GM10266 (cell line): ENCODE results near the gene NEU4.
"Not testable (repeated sequence)": the region's sequence is repeated elsewhere in the genome, so short reads cannot be mapped to it uniquely, and the experiment has no call there.

Experiments
- DNase-seq: peaks from one replicate; pipeline ENCODE4 v3.0.0; 2012; ENCODE audit errors: extremely low spot score
- TF ChIP-seq, protein P1 (sequence below): IDR thresholded peaks from 2 replicates; pipeline ENCODE4 v1.5.1; 2012; ENCODE audit warnings: mild to moderate bottlenecking, low read depth; ENCODE audit not compliant: control insufficient read depth, insufficient read depth; ENCODE audit errors: missing control alignments

NEU4 gene

GRCh38 chr2:241798081-241798630, 10.8 kb upstream of the NEU4 start:
- peak; percentile 13 for DNase-seq
- TF ChIP-seq, protein P1, sequence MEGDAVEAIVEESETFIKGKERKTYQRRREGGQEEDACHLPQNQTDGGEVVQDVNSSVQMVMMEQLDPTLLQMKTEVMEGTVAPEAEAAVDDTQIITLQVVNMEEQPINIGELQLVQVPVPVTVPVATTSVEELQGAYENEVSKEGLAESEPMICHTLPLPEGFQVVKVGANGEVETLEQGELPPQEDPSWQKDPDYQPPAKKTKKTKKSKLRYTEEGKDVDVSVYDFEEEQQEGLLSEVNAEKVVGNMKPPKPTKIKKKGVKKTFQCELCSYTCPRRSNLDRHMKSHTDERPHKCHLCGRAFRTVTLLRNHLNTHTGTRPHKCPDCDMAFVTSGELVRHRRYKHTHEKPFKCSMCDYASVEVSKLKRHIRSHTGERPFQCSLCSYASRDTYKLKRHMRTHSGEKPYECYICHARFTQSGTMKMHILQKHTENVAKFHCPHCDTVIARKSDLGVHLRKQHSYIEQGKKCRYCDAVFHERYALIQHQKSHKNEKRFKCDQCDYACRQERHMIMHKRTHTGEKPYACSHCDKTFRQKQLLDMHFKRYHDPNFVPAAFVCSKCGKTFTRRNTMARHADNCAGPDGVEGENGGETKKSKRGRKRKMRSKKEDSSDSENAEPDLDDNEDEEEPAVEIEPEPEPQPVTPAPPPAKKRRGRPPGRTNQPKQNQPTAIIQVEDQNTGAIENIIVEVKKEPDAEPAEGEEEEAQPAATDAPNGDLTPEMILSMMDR = no peak

- peak; percentile 17 for DNase-seq
- TF ChIP-seq, protein P1 = no peak
Measured at GRCh38 chr2:241798631-241799521, 10.1 kb upstream of the NEU4 start.

DNA sequence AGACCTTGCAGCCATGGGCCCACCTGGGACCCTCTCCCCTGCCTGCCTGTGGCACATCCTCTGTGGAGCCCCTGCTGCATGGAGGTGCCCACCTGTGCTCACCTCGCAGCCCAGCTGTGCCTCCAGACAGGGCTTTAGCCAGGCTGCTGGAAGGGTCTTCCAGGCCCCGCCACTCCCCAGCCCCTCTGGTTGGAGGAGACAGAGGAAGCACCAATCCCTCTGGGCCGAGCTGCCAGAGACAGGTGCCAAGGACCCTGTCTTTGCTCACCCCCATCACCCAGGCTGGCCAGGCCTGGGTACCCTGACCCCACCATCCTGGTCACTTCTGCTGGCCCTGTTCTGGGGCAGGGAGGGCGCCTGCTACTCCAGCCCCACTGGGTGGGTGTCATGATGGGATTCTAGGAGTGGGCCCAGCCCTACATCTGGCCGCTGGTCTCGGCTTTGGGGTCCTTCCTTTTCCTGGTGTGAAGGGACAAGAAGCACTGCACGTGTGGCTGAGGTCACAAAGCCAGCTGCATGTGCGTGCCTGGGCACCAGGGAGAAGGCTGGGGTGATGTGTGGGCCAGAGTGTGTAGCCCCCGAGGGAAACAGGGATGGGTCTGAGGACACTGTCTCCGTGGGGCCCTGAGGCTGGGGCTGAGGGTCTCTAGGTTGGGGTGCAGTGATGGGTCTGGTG, 9.3 kb upstream of the NEU4 start:
- TF ChIP-seq, protein P1 = no peak
- peak; percentile 15 for DNase-seq

DNA sequence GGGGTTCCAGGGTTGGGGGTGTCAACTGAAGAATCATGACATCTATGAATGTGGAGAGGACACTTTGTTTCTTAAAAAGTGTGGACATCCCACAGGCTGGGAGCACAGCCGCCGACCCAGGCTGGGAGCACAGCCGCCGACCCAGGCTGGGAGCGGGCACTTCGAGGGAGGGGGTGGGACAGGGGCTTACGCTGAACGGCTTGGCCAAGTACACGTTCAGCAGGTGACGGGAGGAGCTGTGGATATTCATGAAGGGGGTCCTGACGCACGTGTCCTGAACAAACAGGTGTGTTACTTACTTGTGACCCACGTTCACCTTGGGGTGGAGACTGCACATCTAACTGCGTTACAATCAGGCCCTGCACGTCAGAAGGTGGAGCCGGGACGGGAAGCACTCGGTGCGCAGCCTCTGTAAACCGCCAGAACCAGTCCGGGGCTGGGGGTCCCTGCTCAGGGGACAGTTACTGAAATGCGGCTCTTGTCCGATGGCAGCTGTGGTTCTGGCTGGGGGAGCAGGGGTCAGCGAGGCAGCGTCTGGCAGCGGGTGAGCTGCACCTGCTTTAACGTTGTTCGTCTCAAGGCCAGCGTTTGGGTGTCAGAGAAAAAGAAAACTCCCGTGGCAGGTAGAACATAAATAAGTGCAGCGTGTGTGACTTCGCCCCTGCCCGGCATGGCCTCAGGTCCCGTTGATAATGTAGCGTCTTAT, 8.6 kb upstream of the NEU4 start:
- not testable (repeated sequence) for DNase-seq

DNA sequence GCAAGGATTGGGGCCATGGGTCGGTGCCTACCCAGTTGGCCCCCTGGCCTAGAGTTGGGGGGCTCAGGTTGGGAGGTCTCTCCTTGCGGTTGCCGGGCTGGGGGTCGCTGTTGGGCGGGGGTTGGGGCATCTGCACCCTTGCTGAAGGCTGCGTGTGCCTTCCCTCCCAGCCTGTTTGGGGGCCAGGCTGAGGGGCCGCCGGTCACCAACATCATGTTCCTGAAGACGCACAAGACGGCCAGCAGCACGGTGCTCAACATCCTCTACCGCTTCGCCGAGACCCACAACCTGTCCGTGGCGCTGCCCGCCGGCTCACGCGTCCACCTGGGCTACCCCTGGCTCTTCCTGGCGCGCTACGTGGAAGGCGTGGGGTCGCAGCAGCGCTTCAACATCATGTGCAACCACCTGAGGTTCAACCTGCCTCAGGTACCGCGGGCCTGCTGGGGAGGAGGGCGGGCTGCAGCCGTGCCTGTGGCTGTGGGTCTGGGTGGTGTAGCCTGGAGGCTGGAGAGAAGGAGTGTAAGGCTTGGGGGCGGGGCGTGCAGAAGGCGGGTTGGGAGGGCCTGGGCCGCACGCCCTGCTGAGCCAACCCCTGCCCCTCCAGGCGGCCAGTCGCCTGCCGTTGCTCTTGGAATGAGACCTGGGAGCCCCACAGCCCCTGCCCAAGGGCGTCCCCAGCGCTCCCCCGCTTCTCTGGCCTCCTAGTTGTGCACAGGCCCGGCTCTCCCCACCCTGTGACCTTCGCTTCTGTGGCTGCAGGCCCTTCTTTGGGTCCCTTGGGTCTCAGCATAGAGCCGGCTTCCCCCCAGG, 7.2 kb upstream of the NEU4 start:
- TF ChIP-seq, protein P1 = no peak
- DNase-seq = peak; percentile 30

DNA sequence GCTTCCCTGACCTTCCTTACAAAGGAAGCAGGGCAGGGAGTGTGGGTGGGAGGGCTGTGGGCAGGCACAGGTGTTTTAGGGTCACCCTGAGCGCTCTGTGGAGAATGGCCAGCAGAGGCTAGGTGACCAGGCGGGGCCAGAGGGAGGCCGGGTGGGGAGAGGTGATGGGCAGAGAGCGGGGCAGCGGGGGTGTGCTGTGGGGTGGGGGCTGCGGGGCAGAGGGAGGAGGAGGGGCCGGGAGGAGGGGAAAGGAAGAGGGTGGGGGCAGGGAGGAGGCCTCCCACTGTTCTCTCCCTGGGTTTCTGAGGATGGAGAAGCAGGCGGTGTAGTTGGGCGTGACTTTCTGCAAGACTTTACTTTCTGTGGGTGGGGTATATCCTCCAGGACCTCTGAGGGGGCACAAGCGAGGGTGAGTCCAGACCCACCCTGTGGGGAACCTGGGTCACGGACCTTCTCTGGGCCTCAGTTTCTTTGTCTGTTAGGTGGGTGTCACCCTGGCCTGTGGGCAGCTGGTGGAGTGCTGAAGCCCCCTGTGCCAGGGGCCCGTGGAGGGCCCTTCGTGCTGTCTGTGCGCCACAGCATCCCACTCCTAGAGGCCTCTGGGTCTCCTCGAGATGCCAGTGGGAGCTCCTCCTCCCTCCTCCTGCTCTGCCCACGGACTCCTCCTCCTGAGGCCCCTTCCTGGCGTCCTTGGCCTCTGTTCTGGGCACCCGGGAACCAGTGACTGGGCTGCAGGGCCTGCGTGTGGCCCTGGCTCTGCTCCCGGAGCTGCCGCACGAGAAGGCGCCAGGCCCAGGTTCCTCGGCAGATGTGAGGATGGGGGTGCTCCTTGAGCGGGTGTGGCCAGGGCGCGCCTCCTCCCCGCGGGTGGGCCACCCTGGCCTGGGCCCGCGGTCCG, 6.3 kb upstream of the NEU4 start:
- peak; percentile 27 for DNase-seq
- TF ChIP-seq, protein P1 = no peak
